GM18861 (cell line): ENCODE results near the gene RRBP1.

Source experiments
- ATAC-seq: cut with Tn5 transposase; IDR thresholded peaks from one replicate; pipeline ENCODE4 v1.9.1; 2021; ENCODE audit not compliant: unreplicated experiment

Gene RRBP1

GRCh38 chr20:17584689-17585088 lies 97.4 kb downstream of the RRBP1 start:
- ATAC-seq: no peak

- no peak for ATAC-seq
Observed at GRCh38 chr20:17583126-17583525, 98.9 kb downstream of the RRBP1 start.

- ATAC-seq: no peak
Observed at GRCh38 chr20:17580895-17581294, 101.1 kb downstream of the RRBP1 start.

- ATAC-seq: no peak
Observed at GRCh38 chr20:17579369-17580039, 102.5 kb downstream of the RRBP1 start.

GRCh38 chr20:17576215-17576614 lies 105.8 kb downstream of the RRBP1 start:
- ATAC-seq: no peak

- ATAC-seq: no peak
Observed at GRCh38 chr20:17573463-17573862, 108.6 kb downstream of the RRBP1 start.

GRCh38 chr20:17572034-17572638 lies 109.9 kb downstream of the RRBP1 start:
- ATAC-seq: no peak

- ATAC-seq: peak; percentile 52
Observed at GRCh38 chr20:17571153-17571527, 110.9 kb downstream of the RRBP1 start.

GRCh38 chr20:17570347-17571152 lies 111.5 kb downstream of the RRBP1 start:
- peak; percentile 17 for ATAC-seq

GRCh38 chr20:17569616-17570346 lies 112.3 kb downstream of the RRBP1 start, which contains the start of gene DSTN:
TSS of gene DSTN (plus strand) at chr20:17570075. CDS start at chr20:17570209, 134 bp downstream.
- ATAC-seq: peak; percentile 78

- ATAC-seq: no peak
Observed at GRCh38 chr20:17568972-17569521, 113.0 kb downstream of the RRBP1 start.

GRCh38 chr20:17568045-17568788 lies 113.8 kb downstream of the RRBP1 start:
- no peak for ATAC-seq

- ATAC-seq: no peak
Observed at GRCh38 chr20:17566345-17566744, 115.7 kb downstream of the RRBP1 start.

- no peak for ATAC-seq
Observed at GRCh38 chr20:17565169-17565845, 116.7 kb downstream of the RRBP1 start.
